GM12892 (cell line): ENCODE measurements around the gene PPP6R3.
"Not testable (repeated sequence)": the region's sequence is repeated elsewhere in the genome, so short reads cannot be mapped to it uniquely, and the experiment has no call there.

ENCODE experiments used
- POLR2A ChIP-seq: IDR thresholded peaks from 2 replicates; pipeline ENCODE4 v1.6.1; 2011; ENCODE audit warnings: low read depth, low read length, control low read depth
- POLR2AphosphoS5 ChIP-seq: IDR thresholded peaks from 2 replicates; pipeline ENCODE4 v1.6.1; 2011; ENCODE audit warnings: low read depth, low read length, control low read depth
- TAF1 ChIP-seq: IDR thresholded peaks from 2 replicates; pipeline ENCODE4 v1.6.1; 2011; ENCODE audit warnings: low read depth, mild to moderate bottlenecking, control low read depth, low read length, borderline replicate concordance

- not testable (repeated sequence) for TF ChIP-seq TAF1, POLR2A, POLR2AphosphoS5
These were observed 178.8 kb downstream of the PPP6R3 start for GRCh38 chr11:68639322-68639721.
